DMS 273 treated with DMSO at 0.1 percent for 48 hours (cell line): ENCODE results near the gene PHKB.

ENCODE experiments used
- DNase-seq: peaks from one replicate; lab custom pipeline; 2025; lab: John Stamatoyannopoulos, UW

PHKB gene

DNA sequence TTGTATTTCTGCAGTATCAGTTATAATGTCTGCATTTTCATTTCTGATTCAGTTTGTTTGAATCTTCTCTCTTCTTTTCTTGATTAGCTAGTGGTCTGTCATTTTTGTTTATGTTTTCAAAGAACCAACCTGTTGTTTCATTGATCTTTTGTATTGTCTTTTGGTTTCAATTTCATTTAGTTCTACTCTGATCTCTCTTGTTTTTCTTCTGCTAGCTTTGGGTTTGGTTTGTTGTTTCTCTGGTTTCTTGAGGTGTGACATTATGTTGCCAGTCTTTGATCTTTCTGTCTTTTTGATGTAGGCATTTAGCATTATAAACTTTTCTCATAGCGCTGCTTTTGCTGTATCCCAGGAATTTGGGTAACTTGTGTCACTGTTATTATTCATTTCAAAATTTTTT, 107.2 kb downstream of the PHKB start:
- no peak for DNase-seq

DNA sequence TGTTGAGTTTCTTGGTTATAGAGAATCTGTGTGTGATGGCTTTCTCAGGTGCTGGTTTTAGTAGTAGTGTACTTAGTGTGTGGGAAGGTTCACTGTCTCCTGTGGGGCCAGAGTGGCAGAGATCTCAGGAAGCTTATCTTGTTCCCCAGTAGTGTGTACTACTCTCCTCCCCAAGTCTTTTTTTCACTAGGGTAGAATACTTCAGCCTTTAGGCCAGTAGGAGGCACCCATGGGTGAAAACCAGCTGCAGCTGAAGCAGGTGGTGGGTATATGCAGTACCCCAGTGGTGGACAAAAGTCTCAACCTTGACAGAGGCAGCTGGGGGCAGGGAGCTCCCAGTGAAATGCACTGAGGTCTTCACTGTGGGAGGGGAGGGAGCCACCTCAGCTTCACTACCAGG, 109.9 kb downstream of the PHKB start:
- DNase-seq: no peak

DNA sequence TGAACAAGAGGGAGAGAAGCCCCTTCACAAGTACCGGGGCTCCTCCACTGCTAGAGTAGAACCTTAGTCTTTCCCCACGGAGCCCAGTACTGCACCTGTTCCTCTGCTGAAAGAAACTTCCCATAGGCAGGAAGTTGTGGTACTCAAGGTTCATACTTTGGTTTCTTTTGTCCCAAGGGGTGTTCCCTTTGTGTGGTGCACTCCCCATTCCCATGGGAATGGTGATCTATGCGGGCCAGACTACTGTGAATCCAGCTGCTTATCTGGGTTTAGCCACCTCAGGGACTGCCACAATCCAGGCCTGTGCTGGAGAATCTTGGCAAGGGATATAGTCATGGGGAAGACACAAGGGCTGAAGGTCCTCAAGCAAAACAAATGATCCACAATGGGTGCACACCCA, 110.6 kb downstream of the PHKB start:
- no peak for DNase-seq

DNA sequence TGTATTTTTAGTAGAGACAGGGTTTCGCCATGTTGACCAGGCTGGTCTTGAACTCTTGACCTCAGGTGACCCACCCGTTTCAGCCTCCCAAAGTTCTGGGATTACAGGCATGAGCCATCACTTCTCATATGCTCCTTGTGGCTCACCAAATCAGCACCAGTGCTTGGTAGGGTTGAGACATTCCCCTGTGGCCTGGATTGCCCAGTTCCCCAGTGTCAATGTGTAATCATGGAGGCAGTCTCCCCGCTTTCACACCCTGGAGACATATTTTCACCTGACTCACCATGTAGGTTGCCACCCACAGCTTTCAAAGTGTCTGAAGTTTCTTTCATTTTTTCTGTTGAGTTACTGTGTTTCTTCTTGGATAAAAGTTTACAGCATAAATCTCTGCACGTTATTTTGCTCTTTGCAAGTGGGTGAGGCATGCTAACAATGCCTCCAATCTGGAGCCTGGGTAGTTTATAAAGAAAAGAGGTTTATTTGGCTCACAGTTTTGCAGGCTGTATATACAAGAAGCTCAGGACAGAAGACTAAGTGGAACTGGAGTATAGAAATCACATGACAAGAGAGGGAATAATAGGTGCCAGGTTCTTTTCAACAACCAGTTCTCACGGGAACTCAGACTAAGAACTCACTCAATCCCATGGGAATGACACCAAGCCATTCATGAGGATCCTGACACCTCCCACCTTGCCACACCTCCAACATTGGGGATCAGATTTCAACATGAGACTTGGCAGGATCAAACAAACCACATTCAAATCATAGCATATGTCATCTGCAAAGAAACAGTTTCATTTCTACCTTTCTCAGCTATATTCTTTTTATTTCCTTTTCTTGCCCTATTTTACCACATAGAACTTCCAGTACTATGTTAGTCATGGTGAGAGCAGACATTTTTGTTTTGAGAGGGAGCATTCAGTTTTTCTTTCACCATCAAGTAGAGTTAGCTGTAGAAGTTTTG, 113.2 kb downstream of the PHKB start:
- no peak for DNase-seq

DNA sequence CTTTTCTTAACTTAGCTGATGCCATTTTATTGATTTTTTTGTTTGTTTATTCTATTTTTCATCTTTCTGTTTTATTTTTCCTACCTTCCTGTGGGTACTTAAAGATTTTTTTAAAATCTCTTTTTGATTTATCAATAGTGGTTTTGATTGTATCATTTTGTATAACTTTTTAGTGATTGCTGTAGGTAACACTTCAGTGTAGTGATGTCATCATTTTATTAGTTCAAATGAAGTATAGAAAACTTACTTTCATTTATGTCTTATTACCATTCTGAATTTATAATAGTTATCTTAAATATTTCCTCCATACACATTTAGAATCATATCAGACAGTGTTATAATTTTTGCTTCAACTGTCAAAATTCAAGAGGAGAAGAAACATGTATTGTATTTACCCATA, 115.9 kb downstream of the PHKB start:
- DNase-seq: no peak

DNA sequence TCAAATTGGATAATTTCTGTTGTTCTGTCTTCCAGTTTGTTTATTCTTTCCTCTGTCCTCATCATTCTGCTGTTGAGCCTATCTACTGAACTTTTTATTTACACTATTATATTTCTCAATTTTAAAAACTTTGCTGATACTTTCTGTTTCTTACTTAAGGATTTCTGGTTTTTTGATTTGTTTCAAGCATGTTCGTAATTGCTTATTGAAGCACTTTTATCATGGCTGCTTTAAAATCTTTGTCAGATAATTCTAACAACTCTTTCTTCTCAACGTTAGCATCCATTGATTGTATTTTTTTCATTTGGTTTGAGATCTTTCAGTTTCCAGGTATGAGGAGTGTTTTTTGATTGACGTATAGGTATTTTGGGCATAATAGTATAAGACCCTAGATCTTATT, 116.9 kb downstream of the PHKB start:
- DNase-seq: no peak

DNA sequence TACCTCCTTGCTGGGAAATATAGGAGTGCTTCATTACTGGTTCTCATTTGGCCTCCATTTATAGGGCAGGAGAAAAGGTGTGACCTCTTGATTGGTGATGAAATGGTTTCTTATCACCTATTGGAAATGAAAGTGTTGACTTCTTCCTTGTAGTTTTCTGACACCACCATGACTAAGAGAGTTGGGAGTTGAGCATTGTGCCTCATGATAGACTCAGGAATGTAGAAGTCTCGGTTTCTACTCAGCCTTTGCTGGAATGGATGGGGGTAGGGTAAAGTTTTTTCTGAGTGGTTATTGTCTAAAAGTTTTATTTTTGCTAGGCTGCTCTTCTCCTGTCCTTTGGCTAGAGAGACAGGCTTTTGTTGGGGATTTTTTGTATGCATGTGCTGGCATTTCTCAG, 117.4 kb downstream of the PHKB start:
- no peak for DNase-seq

DNA sequence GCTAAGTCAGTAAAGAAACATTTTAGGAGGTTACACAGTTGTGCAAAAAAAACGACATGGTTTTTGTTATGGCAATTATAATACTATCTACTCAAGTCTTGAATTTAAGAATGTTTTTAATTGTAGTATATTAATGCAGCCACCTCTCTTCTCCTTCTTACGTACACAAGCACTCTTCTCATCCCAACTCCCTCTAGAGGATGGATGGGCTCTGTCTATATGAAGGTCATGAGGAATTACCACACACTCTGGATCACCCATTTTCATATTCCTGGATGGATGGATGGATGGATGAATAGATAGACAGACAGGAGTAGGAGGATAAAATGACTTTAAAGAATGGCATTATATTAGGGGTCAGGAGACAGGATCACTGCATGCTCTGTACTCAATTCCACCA, 120.0 kb downstream of the PHKB start:
- no peak for DNase-seq

DNA sequence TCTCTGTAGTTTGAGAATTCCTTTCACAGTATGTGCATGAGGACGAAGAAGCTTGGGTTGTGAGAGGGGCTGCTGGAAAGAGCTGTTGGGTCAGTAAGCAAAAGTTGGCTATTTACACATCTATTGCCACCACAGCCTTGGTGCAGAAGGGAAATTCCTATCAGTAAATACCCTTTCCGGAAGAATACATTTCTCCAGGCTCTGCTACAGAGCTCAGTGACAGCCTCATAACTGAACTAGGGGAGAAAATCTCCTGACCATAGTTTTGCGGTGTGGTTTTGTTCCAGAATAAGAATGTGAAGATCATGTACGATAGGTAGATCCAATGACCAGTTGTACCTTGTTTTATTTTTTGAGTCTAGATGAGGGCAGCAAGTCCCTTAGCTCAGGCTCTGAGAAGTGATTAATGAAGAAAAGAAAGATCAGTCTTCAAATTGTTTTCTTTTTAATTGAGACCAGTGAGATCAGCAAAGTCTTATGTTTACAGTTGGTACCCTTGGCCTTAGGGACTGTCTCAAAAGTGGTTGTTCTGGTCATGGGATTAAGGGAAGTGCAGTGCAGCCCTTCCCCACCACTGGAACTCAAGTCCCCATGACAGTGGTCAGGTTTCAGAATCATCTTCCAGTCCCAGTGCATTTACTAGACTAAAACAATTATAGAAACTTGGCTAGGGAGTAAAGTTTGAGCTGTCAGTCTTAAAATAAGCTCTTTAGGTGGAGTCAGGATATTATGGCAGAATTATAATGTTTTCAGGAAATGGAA, 123.5 kb downstream of the PHKB start:
- no peak for DNase-seq

DNA sequence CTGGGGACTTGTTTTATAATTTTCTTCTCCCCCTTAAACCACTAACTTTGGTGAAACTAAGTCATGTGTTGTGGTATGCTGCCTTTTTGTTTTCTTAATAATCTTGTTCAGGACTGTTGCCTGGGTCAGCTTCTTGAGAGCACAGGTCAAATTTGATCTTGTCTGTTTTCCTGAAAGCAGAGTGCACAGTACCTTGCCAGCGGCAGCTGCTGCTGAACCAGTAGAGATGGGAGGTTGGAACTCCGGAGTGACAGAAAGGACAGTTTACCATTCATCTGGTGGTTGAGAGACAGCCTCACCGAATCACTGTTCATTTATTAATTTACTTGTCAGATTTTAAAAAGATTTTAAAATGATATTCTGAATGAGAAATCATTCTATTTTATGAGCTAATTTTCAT, 125.0 kb downstream of the PHKB start:
- no peak for DNase-seq

DNA sequence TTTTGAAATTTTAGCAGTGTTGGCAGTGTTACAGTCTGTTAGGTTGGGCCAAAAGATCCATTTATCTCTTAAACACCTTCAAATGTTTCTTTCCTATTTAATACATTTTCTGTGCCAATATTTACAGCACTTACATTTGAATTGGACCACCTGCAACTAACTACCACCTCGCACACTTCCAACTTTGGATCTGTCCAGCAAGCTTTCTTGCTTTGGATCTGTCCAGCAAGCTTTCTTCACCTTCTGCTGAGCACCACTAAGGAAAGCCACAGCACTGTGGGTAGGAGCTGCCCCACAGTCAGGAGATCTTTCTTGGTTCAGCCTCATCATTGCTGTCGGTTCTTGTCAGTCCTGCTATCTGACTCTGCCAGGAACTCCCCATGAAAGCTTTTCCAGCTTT, 129.3 kb downstream of the PHKB start:
- DNase-seq: no peak

DNA sequence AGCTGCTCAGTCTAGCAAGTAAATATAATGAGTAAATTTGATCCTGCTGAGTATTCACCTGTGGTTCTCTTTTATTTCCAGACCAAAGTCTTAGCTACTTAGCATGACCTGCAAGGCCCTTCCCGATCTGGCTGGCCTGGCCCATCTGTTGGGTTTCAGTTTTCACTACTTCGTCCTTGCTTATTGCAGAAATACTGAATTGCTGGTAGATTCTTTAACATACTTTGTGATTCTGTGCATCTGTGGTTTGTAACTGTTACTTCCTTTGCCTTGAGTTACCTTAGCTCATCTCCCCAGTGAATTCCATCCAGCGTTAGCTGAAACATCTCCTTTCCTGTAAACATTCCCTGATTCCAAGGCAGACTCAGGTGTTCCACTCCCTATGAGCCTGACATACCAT, 131.1 kb downstream of the PHKB start:
- peak; percentile 8 for DNase-seq

DNA sequence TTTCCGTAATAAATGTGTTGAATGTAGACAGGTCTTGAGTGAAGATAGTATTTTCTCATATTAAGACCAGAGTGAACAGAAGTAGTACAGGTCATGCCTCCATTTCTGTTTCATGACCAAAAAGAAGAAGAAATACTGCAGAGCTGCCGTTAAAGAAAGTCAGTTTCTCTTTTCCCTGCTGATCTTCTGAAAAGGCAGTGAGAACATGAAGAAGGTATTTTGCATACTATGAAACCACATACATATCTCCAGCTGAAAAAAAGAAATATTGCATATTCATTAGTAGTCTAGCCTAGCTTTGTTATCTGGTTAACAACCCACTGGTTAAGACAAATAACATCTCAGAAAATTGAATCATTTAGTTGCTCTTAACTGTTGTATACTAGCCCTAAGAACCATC, 138.4 kb downstream of the PHKB start:
- DNase-seq: no peak

DNA sequence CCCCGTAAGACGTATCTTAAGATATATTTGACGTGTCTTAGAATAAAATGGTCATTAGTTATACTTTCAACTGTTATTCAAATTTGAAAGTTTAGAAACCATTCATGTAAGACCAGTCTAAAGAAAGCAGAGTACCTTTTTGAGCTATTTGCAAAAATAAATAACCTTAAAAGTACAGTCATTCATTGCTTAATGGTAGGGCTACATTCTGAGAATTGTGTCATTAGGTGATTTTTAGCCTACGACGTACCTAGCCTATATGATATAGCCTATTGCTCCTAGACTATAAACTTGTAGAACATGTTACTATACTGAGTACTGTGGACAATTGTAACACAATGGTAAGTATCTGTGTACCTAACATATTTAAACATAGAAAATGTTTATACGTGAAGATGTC, 139.2 kb downstream of the PHKB start:
- no peak for DNase-seq

DNA sequence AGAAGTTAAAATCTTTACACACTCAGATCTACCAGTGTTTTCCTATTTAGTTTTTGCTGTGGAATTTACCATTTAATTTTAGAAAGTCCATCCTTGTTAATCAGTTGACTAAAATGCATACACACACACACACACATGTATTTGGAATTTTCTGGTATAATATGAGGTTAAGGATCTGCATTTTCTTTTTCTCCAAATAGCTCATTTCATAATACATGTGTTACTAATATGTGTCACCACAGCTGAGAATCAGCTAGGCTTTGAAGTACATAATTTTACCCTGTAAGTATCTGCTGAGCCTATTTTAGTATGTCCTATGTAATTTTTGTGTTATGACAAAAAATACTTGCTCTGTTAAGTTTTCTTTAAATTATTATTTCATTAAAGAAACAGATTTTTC, 143.2 kb downstream of the PHKB start:
- DNase-seq: no peak

DNA sequence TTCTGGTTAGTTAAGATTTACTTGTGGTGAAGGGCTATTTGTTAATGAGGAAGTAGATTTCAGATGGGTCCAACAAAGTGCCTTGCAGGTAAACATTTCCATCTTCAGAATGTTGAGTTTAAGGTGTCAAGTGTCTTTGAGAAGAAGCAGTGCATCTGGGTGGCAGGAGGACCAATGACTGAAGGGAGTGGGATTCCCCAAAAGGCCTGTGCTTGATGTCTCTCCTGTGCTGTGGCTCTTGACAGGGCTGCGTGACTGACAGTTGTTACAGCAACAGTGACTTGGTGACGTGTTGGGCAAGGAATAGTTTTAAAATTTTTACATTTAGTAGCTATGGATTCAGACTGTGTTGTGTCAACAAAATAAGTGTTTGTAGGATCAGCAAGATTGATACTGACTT, 149.9 kb downstream of the PHKB start:
- DNase-seq: no peak

DNA sequence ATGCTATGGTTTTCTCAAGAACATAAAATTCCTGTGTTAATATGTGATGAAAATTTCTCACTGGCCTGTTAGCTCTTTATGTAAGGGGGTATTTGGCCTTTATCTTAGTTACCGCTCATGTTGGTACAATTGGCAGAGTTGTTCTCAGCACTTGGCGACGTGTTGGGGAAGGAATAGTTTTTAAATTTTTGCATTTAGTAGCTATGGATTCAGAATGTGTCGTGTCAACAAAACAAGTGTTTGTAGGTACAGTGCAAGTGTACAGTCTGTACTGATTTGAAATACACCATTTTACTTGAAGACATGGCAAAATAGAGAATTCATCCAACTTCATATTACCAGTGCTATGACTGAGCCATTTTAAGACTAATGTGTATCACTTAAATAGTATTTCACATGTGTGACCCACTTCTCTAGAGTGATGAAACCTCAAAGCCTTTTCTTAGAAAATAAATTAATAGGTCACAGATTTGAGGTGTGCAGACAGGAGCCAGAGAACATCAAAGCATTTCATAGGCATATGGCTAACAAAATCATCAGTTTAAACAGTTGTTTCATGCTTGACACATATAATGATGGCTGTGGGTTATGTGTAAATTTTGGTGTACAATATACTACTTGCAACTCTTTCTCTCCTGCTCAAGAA, 150.8 kb downstream of the PHKB start:
- DNase-seq: no peak

DNA sequence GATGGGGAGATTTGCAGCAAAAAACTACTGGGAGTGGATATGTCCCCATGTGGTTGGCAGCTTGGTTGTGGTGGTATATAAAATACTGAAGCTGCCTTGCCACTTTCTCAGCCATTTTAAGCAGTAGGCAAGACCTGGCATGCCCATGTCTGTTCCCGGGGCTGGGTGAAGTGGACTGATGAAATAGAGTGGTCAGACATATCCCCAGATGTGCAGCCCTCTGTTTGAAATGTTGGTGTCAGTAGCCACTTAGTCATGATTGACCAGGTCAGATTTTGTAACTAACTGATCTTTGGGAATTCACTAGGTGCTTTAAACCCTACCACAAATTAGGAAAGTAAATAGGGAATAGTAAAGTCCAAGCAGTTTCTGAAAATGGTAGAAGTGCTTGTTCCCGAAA, 151.6 kb downstream of the PHKB start:
- no peak for DNase-seq

DNA sequence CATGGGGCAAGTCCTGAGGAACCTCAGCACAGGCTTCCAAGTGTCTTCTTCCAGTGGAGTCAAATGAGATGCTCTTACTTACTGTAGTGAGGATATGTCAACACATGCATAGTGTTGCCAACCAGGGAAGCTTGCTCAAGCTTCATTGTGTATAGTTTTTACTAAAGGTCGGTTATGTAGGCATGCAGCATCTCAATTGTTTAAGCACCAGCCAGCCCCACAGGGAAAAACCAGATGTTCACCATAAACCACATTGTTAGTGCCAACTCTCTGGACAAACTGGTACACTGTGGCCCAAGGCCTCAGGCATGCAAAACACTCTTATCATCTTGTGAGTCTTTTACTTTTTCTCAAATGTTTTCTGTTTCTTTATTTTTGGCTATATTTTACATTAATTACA, 152.1 kb downstream of the PHKB start:
- DNase-seq: no peak

DNA sequence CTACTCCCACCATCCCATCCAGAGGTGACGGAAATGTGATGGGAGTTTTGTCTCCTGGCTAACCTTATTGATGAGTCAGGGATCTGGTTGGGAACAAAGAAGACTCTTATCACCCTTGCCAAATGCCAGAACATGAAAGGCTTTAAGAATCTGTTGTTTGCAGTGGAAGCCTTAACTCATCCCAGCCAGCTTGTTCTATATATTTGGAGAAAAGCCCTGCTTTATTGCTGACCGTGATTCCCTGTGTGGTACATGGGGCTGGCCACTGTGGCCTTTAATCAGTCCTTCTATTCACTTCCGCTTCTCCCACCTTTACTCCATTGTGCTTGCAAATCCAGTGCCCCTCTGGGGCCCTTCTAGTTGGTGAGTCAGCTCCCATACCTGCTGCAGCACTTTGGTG, 156.6 kb downstream of the PHKB start:
- DNase-seq: no peak

DNA sequence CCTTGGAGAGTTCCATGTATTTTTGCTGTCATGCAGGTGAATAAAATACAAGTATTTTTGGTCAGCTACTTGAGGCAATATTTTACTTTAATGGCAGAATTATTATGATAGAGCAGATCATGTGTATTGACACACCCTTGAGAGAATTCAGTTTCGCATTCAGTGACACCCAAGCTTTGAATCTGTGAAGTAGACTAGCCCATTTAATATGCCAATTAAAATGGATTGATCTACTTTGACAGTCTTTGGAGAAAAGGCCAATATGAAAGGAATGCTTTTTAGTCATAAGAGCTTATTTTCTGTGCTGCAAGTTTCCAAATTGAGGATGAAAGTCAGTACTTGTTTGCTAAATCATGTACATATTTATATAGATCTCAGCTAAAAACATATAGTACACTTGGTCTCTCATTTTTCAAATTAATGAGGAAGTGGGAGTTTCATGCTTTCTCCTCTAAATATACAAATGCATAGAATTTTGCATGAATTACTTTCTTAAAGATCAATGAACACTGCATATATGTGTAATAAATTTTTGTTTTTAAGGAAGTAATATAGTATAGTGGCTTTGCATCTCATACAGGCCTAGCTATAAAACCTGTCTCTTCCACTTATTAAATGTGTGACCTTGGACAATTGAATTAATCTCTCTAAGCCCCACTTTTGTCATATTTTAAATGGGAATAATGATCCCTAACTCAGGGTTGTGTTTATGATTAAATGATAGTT, 161.5 kb downstream of the PHKB start:
- no peak for DNase-seq

DNA sequence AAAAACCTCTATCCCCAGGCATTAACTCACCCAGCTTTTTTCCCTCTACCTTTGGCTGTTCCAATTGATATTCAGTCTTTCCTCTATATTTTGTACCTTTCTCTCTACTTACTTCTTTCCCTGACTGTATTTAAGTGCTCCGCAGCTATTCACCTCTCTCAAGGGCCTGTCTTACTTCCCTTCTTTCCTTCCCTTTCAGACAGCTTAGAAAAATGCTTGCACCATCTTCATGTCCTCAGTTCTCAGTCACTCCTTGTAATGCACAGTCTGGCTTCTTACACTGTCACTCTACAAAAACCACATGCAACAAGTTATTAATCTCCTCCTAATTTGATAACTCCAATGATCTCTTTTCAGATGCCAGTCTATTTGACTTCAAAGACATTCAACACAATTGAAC, 163.4 kb downstream of the PHKB start:
- DNase-seq: no peak
